ENCODE measurements around the gene STRN3. TPM values are rescaled to one million over a fixed set of nuclear protein-coding genes. Genes with fewer than 3 reads are reported as not detected.

The STRN3 gene
- total and polyA plus RNA-seq, 2 experiments from 2014 or later = 25.6 to 44.2 TPM

- DNase-seq = no peak
- peaks cover 100% of the 10 kb centered on the region for H3K79me2 ChIP-seq (ENCODE audit: insufficient read depth)
- H2AFZ ChIP-seq = no peak overlapping the region
- WGBS, 2 experiments (ENCODE audit: low coverage in 1 of 2, low lambda C conversion rate in 2 of 2, missing lambda C conversion rate in 2 of 2) = 90 to 92% methylated on average over 6 of the region's 6 CpGs
- no peaks in the 10 kb centered on the region for H3K27me3 ChIP-seq (replicated peaks; ENCODE audit: insufficient read depth)
- H3K4me3 ChIP-seq = no peak overlapping the region
- no peaks in the 10 kb centered on the region for H3F3A ChIP-seq (ENCODE audit: insufficient read depth)
- in situ Hi-C loops (cut with MboI) = no loop called here
- H4K20me1 ChIP-seq (ENCODE audit: insufficient read depth) = no peaks in the 10 kb centered on the region
- peaks cover 6% of the 10 kb centered on the region; the same call in 1 of the 2 replicates for H3K36me3 ChIP-seq (ENCODE audit: low read depth)
- no peak overlapping the region for H3K4me2 ChIP-seq (ENCODE audit: unreplicated experiment)
- H3K27ac ChIP-seq = no peak overlapping the region
- H3K9ac ChIP-seq = no peak overlapping the region
- H3K4me1 ChIP-seq (ENCODE audit: insufficient read depth) = peaks cover 4% of the 10 kb centered on the region
- no peaks in the 10 kb centered on the region for H3K9me2 ChIP-seq (ENCODE audit: insufficient read depth)
- H3K9me3 ChIP-seq (ENCODE audit: low read depth) = no peaks in the 10 kb centered on the region
- TF ChIP-seq EZH2 (IDR thresholded peaks at IDR 0.05; ENCODE audit: insufficient read depth, poor library complexity, severe bottlenecking) (no peak), EZH2phosphoT487 (IDR thresholded peaks at IDR 0.05; ENCODE audit: insufficient read depth, low read depth) (no peak)
Observed at GRCh38 chr14:31018057-31018645, 8.0 kb downstream of the STRN3 start.

- no peak overlapping the region for H3K4me3 ChIP-seq
- TF ChIP-seq EZH2 (IDR thresholded peaks at IDR 0.05; ENCODE audit: insufficient read depth, poor library complexity, severe bottlenecking) (no peak), EZH2phosphoT487 (IDR thresholded peaks at IDR 0.05; ENCODE audit: insufficient read depth, low read depth) (no peak)
- no peak overlapping the region for H3K27ac ChIP-seq
- in situ Hi-C loops (cut with MboI) = no loop called here
- H4K20me1 ChIP-seq (ENCODE audit: insufficient read depth) = peaks cover 2% of the 10 kb centered on the region; the same call in 1 of the 2 replicates
- H3K79me2 ChIP-seq (ENCODE audit: insufficient read depth) = peaks cover 99% of the 10 kb centered on the region
- no peak overlapping the region for H3K4me2 ChIP-seq (ENCODE audit: unreplicated experiment)
- H3K9me2 ChIP-seq (ENCODE audit: insufficient read depth) = no peaks in the 10 kb centered on the region
- H3K9ac ChIP-seq = no peak overlapping the region
- no peak overlapping the region for H2AFZ ChIP-seq
- H3K36me3 ChIP-seq (ENCODE audit: low read depth) = peaks cover 6% of the 10 kb centered on the region
- no peaks in the 10 kb centered on the region for H3K27me3 ChIP-seq (replicated peaks; ENCODE audit: insufficient read depth)
- 97 to 98% methylated on average over 4 of the region's 4 CpGs for WGBS, 2 experiments (ENCODE audit: low coverage in 1 of 2, low lambda C conversion rate in 2 of 2, missing lambda C conversion rate in 2 of 2)
- H3K9me3 ChIP-seq (ENCODE audit: low read depth) = no peaks in the 10 kb centered on the region
- no peak for DNase-seq
- no peaks in the 10 kb centered on the region for H3K4me1 ChIP-seq (ENCODE audit: insufficient read depth)
- no peaks in the 10 kb centered on the region for H3F3A ChIP-seq (ENCODE audit: insufficient read depth)
Observed at GRCh38 chr14:31013841-31014240, 12.3 kb downstream of the STRN3 start.

- H3K4me3 ChIP-seq = no peak overlapping the region
- 54 to 55% methylated on average over 3 of the region's 3 CpGs for WGBS, 2 experiments (ENCODE audit: low coverage in 1 of 2, low lambda C conversion rate in 2 of 2, missing lambda C conversion rate in 2 of 2)
- DNase-seq = no peak
- H3K4me2 ChIP-seq (ENCODE audit: unreplicated experiment) = no peak overlapping the region
- TF ChIP-seq EZH2 (IDR thresholded peaks at IDR 0.05; ENCODE audit: insufficient read depth, poor library complexity, severe bottlenecking) (no peak), EZH2phosphoT487 (IDR thresholded peaks at IDR 0.05; ENCODE audit: insufficient read depth, low read depth) (no peak)
- no peaks in the 10 kb centered on the region for H3K9me3 ChIP-seq (ENCODE audit: low read depth)
- no peak overlapping the region for H2AFZ ChIP-seq
- H3F3A ChIP-seq (ENCODE audit: insufficient read depth) = no peaks in the 10 kb centered on the region
- no peak overlapping the region for H3K27ac ChIP-seq
- in situ Hi-C loops (cut with MboI) = no loop called here
- H4K20me1 ChIP-seq (ENCODE audit: insufficient read depth) = peaks cover 2% of the 10 kb centered on the region; the same call in 1 of the 2 replicates
- H3K27me3 ChIP-seq (replicated peaks; ENCODE audit: insufficient read depth) = no peaks in the 10 kb centered on the region
- H3K79me2 ChIP-seq (ENCODE audit: insufficient read depth) = peaks cover 99% of the 10 kb centered on the region
- no peaks in the 10 kb centered on the region for H3K9me2 ChIP-seq (ENCODE audit: insufficient read depth)
- no peak overlapping the region for H3K9ac ChIP-seq
- no peaks in the 10 kb centered on the region for H3K4me1 ChIP-seq (ENCODE audit: insufficient read depth)
- H3K36me3 ChIP-seq (ENCODE audit: low read depth) = no peaks in the 10 kb centered on the region; the same call in none of the 2 replicates
Observed at GRCh38 chr14:31010935-31011334, 15.2 kb downstream of the STRN3 start.

DNA sequence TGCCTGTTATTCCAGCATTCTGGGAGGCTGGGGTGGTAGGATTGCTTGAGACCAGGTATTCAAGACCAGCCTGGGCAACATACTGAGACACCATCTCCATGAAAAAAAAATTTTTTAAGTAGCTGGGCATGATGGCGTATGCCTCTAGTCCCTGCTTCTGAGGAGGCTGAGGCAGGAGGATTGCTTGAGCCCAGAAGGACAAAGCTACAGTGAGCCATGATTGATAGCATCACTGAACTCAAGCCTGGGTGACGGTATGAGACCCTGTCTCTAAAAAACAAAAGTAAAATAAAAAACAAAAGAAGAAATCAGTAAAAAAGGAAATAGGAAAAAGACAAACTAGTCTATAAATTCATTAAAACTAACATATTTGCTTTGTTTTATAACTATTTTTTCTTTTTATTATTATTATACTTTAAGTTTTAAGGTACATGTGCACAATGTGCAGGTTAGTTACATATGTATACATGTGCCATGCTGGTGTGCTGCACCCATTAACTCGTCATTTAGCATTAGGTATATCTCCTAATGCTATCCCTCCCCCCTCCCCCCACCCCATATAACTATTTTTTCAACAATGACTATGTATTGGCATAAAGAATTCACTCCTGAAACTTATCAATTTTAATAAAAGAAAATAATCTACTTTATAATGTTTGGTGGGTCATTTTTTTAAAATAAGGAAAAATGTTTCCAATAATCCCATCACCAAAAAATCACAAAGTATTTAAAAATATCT lies 16.2 kb downstream of the STRN3 start:
- Histone ChIP-seq H3F3A (ENCODE audit: insufficient read depth) (no peaks in the 10 kb centered on the region), H3K9ac (no peak overlapping the region), H3K4me1 (ENCODE audit: insufficient read depth) (no peaks in the 10 kb centered on the region), H2AFZ (no peak overlapping the region), H3K27me3 (replicated peaks; ENCODE audit: insufficient read depth) (no peaks in the 10 kb centered on the region), H3K27ac (no peak overlapping the region), H3K4me3 (no peak overlapping the region), H3K4me2 (ENCODE audit: unreplicated experiment) (no peak overlapping the region), H3K79me2 (ENCODE audit: insufficient read depth) (peaks cover 99% of the 10 kb centered on the region), H3K9me3 (ENCODE audit: low read depth) (no peaks in the 10 kb centered on the region), H4K20me1 (ENCODE audit: insufficient read depth) (peaks cover 2% of the 10 kb centered on the region; the same call in 1 of the 2 replicates), H3K36me3 (ENCODE audit: low read depth) (no peaks in the 10 kb centered on the region; the same call in none of the 2 replicates), H3K9me2 (ENCODE audit: insufficient read depth) (no peaks in the 10 kb centered on the region)
- no peak for DNase-seq
- TF ChIP-seq EZH2 (IDR thresholded peaks at IDR 0.05; ENCODE audit: insufficient read depth, poor library complexity, severe bottlenecking) (no peak), EZH2phosphoT487 (IDR thresholded peaks at IDR 0.05; ENCODE audit: insufficient read depth, low read depth) (no peak)
- in situ Hi-C loops (cut with MboI) = no loop called here
- 88 to 97% methylated on average over 3 of the region's 3 CpGs for WGBS, 2 experiments (ENCODE audit: low coverage in 1 of 2, low lambda C conversion rate in 2 of 2, missing lambda C conversion rate in 2 of 2)

Data from GM23248 (cell line).